HL-60 (cell line): ENCODE data around the gene OR56A5.

Experiments
- GABPA ChIP-seq: IDR thresholded peaks from 2 replicates; pipeline ENCODE4 v1.6.1; 2012; ENCODE audit warnings: low read depth
- POLR2AphosphoS5 ChIP-seq: IDR thresholded peaks from 2 replicates; pipeline ENCODE4 v1.6.1; 2012; ENCODE audit warnings: low read depth
- TF ChIP-seq, protein P1 (sequence below): IDR thresholded peaks from one replicate; pipeline ENCODE4 v1.5.1; 2011; ENCODE audit warnings: low read length, control low read depth, inconsistent platforms; ENCODE audit not compliant: insufficient read depth

- TF ChIP-seq, protein P1, sequence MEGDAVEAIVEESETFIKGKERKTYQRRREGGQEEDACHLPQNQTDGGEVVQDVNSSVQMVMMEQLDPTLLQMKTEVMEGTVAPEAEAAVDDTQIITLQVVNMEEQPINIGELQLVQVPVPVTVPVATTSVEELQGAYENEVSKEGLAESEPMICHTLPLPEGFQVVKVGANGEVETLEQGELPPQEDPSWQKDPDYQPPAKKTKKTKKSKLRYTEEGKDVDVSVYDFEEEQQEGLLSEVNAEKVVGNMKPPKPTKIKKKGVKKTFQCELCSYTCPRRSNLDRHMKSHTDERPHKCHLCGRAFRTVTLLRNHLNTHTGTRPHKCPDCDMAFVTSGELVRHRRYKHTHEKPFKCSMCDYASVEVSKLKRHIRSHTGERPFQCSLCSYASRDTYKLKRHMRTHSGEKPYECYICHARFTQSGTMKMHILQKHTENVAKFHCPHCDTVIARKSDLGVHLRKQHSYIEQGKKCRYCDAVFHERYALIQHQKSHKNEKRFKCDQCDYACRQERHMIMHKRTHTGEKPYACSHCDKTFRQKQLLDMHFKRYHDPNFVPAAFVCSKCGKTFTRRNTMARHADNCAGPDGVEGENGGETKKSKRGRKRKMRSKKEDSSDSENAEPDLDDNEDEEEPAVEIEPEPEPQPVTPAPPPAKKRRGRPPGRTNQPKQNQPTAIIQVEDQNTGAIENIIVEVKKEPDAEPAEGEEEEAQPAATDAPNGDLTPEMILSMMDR = no peak
- no peak for TF ChIP-seq GABPA
- TF ChIP-seq POLR2AphosphoS5 = no peak
Observed at GRCh38 chr11:5938603-5938965, 29.7 kb downstream of the OR56A5 start.
